WTC11 (cell line): ENCODE data around the gene HECW1. TPM values are rescaled to one million over a fixed set of nuclear protein-coding genes. Genes with fewer than 3 reads are reported as not detected.

Experiments used
- ATAC-seq: fragments of 200-7000 bp; cut with Tn5 transposase; 2 replicates; pipeline ENCODE4 v1.10.0; 2021; ENCODE audit warnings: mild to moderate bottlenecking, moderate library complexity
- CTCF ChIA-PET: fragments of 300-600 bp; sonication (Branson Sonifier 250); formaldehyde crosslinking; loops from one replicate; lab custom pipeline; 2021; ENCODE audit warnings: antibody characterized with exemption; lab: Charles Lee
- POLR2A ChIA-PET: fragments of 350-600 bp; sonication (Branson Sonifier 250); formaldehyde crosslinking; loops from one replicate; lab custom pipeline; 2021; ENCODE audit warnings: antibody characterized with exemption; lab: Charles Lee
- DNase-seq: peaks from one replicate; pipeline ENCODE4 v3.0.0; 2021; ENCODE audit warnings: low spot score
- H3K27ac Mint-ChIP-seq: 2 replicates; pipeline ENCODE4 v1.8.0; 2021; ENCODE audit warnings: mixed read lengths
- H3K27me3 Mint-ChIP-seq: 2 replicates; pipeline ENCODE4 v1.8.0; 2021; ENCODE audit warnings: low read depth, mild to moderate bottlenecking, moderate library complexity, mixed read lengths
- H3K36me3 Mint-ChIP-seq: 2 replicates; pipeline ENCODE4 v1.8.0; 2021; ENCODE audit warnings: mixed read lengths
- H3K4me1 Mint-ChIP-seq: 2 replicates; pipeline ENCODE4 v1.8.0; 2022; ENCODE audit warnings: mixed read lengths
- H3K4me3 Mint-ChIP-seq: 2 replicates; pipeline ENCODE4 v1.8.0; 2021; ENCODE audit warnings: mild to moderate bottlenecking, moderate library complexity, mixed read lengths
- H3K9me3 Mint-ChIP-seq: 2 replicates; pipeline ENCODE4 v1.8.0; 2021; ENCODE audit warnings: mixed read lengths
- CTCF ChIP-seq: fragments of 200-600 bp; IDR thresholded peaks from 2 replicates; pipeline ENCODE4 v1.8.0; 2022; ENCODE audit warnings: antibody characterized with exemption
- EMX1 ChIP-seq: fragments of 250-450 bp; sonication (Bioruptor Pico); IDR thresholded peaks from 2 replicates; pipeline ENCODE4 v1.8.0; 2021; ENCODE audit warnings: mild to moderate bottlenecking
- FOXK1 ChIP-seq: sonication (generic); formaldehyde crosslinking; IDR thresholded peaks from 2 replicates; pipeline ENCODE4 v1.8.0; 2022; ENCODE audit warnings: mild to moderate bottlenecking, moderate library complexity, missing genetic modification reagents
- FOXP1 ChIP-seq: sonication (generic); formaldehyde crosslinking; IDR thresholded peaks from 2 replicates; pipeline ENCODE4 v1.8.0; 2022; ENCODE audit warnings: missing genetic modification reagents, mild to moderate bottlenecking, moderate library complexity, borderline replicate concordance
- FOXP4 ChIP-seq: sonication (generic); formaldehyde crosslinking; IDR thresholded peaks from 2 replicates; pipeline ENCODE4 v1.8.0; 2022; ENCODE audit warnings: mild to moderate bottlenecking, missing genetic modification reagents
- KAT7 ChIP-seq: sonication (generic); formaldehyde crosslinking; IDR thresholded peaks from 2 replicates; pipeline ENCODE4 v1.8.1; 2023; ENCODE audit warnings: missing genetic modification reagents, mild to moderate bottlenecking, borderline replicate concordance
- NFYB ChIP-seq: sonication (generic); formaldehyde crosslinking; conservative IDR thresholded peaks from 2 replicates; pipeline ENCODE4 v1.8.0; 2022; ENCODE audit warnings: low read depth, missing genetic modification reagents
- NR1H2 ChIP-seq: sonication (generic); formaldehyde crosslinking; IDR thresholded peaks from 2 replicates; pipeline ENCODE4 v1.9.0; 2021; ENCODE audit warnings: mild to moderate bottlenecking, moderate library complexity, missing genetic modification reagents
- PRDM15 ChIP-seq: sonication (generic); formaldehyde crosslinking; IDR thresholded peaks from 2 replicates; pipeline ENCODE4 v1.8.0; 2022; ENCODE audit warnings: missing genetic modification reagents
- SMAD3 ChIP-seq: sonication (generic); formaldehyde crosslinking; IDR thresholded peaks from 2 replicates; pipeline ENCODE4 v1.8.0; 2022; ENCODE audit warnings: missing genetic modification reagents, mild to moderate bottlenecking, borderline replicate concordance
- SOX15 ChIP-seq: fragments of 250-450 bp; sonication (Bioruptor Pico); IDR thresholded peaks from 2 replicates; pipeline ENCODE4 v1.9.0; 2021; ENCODE audit warnings: mild to moderate bottlenecking
- TEAD1 ChIP-seq: sonication (generic); formaldehyde crosslinking; IDR thresholded peaks from 2 replicates; pipeline ENCODE4 v1.8.0; 2022; ENCODE audit warnings: mild to moderate bottlenecking, missing genetic modification reagents
- USF2 ChIP-seq: sonication (generic); formaldehyde crosslinking; IDR thresholded peaks from 2 replicates; pipeline ENCODE4 v1.8.1; 2023; ENCODE audit warnings: mild to moderate bottlenecking, missing genetic modification reagents, moderate library complexity
- ZNF138 ChIP-seq: sonication (generic); formaldehyde crosslinking; conservative IDR thresholded peaks from 2 replicates; pipeline ENCODE4 v1.8.1; 2022; ENCODE audit warnings: mild to moderate bottlenecking, moderate library complexity, missing genetic modification reagents
- ZNF219 ChIP-seq: sonication (generic); formaldehyde crosslinking; IDR thresholded peaks from 2 replicates; pipeline ENCODE4 v1.8.0; 2023; ENCODE audit warnings: missing genetic modification reagents, mild to moderate bottlenecking, borderline replicate concordance
- ZNF232 ChIP-seq: sonication (generic); formaldehyde crosslinking; IDR thresholded peaks from 2 replicates; pipeline ENCODE4 v1.8.0; 2022; ENCODE audit warnings: mild to moderate bottlenecking, missing genetic modification reagents
- ZNF281 ChIP-seq: sonication (generic); formaldehyde crosslinking; IDR thresholded peaks from 2 replicates; pipeline ENCODE4 v1.8.0; 2023; ENCODE audit warnings: mild to moderate bottlenecking, missing genetic modification reagents
- ZNF425 ChIP-seq: fragments of 250-450 bp; sonication (Bioruptor Pico); conservative IDR thresholded peaks from 2 replicates; pipeline ENCODE4 v1.9.0; 2021; ENCODE audit warnings: mild to moderate bottlenecking
- total RNA-seq: library from RNA; stranded (reverse); gene quantifications from 3 replicates; pipeline ENCODE4 v1.2.3, GENCODE V29; 2021
- TF ChIP-seq, protein P1 (sequence below): sonication (generic); formaldehyde crosslinking; IDR thresholded peaks from 2 replicates; pipeline ENCODE4 v1.8.1; 2022; ENCODE audit warnings: missing genetic modification reagents, borderline replicate concordance
- TF ChIP-seq, protein P2 (sequence below): sonication (generic); formaldehyde crosslinking; IDR thresholded peaks from 2 replicates; pipeline ENCODE4 v1.8.1; 2022; ENCODE audit warnings: mild to moderate bottlenecking, missing genetic modification reagents, moderate library complexity, borderline replicate concordance

The HECW1 gene
- total RNA-seq, 1 experiment from 2014 or later = 6.1 TPM

- DNase-seq (no peak), ATAC-seq (no peak)
- H3K27me3 Mint-ChIP-seq = no peaks in the 10 kb centered on the region; the same call in 1 of the 2 replicates
- H3K4me3 Mint-ChIP-seq = no peak overlapping the region
- ChIA-PET CTCF (interaction anchor here (0.9 kb wide), 1 partner anchor 42 kb away, joined by 4 read pairs; the partner anchor contains the start of gene STK17A), POLR2A (no interaction called here)
- TF ChIP-seq TEAD1 (no peak), FOXP4 (CRISPR knock-in tag) (no peak), ZNF138 (CRISPR knock-in tag) (no peak), ZNF425 (no peak), ZNF281 (CRISPR knock-in tag) (no peak), EMX1 (CRISPR knock-in tag) (no peak), USF2 (CRISPR knock-in tag) (no peak), FOXP1 (no peak), SOX15 (CRISPR knock-in tag) (no peak), NR1H2 (no peak), ZNF232 (CRISPR knock-in tag) (no peak), CTCF (no peak), NFYB (CRISPR knock-in tag) (no peak), FOXK1 (no peak), PRDM15 (CRISPR knock-in tag) (no peak), ZNF219 (CRISPR knock-in tag) (no peak), SMAD3 (CRISPR knock-in tag) (no peak), KAT7 (CRISPR knock-in tag) (no peak)
- TF ChIP-seq, protein P1, sequence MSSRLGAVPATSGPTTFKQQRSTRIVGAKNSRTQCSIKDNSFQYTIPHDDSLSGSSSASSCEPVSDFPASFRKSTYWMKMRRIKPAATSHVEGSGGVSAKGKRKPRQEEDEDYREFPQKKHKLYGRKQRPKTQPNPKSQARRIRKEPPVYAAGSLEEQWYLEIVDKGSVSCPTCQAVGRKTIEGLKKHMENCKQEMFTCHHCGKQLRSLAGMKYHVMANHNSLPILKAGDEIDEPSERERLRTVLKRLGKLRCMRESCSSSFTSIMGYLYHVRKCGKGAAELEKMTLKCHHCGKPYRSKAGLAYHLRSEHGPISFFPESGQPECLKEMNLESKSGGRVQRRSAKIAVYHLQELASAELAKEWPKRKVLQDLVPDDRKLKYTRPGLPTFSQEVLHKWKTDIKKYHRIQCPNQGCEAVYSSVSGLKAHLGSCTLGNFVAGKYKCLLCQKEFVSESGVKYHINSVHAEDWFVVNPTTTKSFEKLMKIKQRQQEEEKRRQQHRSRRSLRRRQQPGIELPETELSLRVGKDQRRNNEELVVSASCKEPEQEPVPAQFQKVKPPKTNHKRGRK = no peak
- TF ChIP-seq, protein P2, sequence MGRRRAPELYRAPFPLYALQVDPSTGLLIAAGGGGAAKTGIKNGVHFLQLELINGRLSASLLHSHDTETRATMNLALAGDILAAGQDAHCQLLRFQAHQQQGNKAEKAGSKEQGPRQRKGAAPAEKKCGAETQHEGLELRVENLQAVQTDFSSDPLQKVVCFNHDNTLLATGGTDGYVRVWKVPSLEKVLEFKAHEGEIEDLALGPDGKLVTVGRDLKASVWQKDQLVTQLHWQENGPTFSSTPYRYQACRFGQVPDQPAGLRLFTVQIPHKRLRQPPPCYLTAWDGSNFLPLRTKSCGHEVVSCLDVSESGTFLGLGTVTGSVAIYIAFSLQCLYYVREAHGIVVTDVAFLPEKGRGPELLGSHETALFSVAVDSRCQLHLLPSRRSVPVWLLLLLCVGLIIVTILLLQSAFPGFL (CRISPR knock-in tag) = no peak
- H3K4me1 Mint-ChIP-seq = peaks cover 11% of the 10 kb centered on the region
- H3K9me3 Mint-ChIP-seq = no peaks in the 10 kb centered on the region
- no peak overlapping the region for H3K27ac Mint-ChIP-seq
- no peaks in the 10 kb centered on the region for H3K36me3 Mint-ChIP-seq
These were observed 428.0 kb downstream of the HECW1 start for GRCh38 chr7:43540471-43540870.
